ENCODE results near the gene RPL10A.

The RPL10A gene

GRCh38 chr6:35501784-35502183, 33.6 kb downstream of the RPL10A start:
- Histone ChIP-seq H3K79me2 (ENCODE audit: insufficient read depth, low read length) (no peaks in the 10 kb centered on the region), H3K36me3 (ENCODE audit: insufficient read depth, low read length) (no peaks in the 10 kb centered on the region), H3K9ac (ENCODE audit: low read length) (no peak overlapping the region), H3K9me3 (ENCODE audit: low read length) (no peaks in the 10 kb centered on the region), H3K4me1 (ENCODE audit: insufficient read depth, low read length, severe bottlenecking) (peaks cover 10% of the 10 kb centered on the region), H3K9me2 (ENCODE audit: low read depth, low read length) (no peaks in the 10 kb centered on the region), H3F3A (ENCODE audit: insufficient read depth, low read length) (no peaks in the 10 kb centered on the region), H3K4me2 (ENCODE audit: low read length) (no peak overlapping the region), H3K4me3 (ENCODE audit: low read depth, low read length, poor library complexity, severe bottlenecking) (no peak overlapping the region), H3K27me3 (ENCODE audit: insufficient read depth, low read length) (no peaks in the 10 kb centered on the region; the same call in 1 of the 2 replicates), H4K20me1 (ENCODE audit: insufficient read depth, low read length) (no peaks in the 10 kb centered on the region), H3K27ac (ENCODE audit: low read depth, low read length, poor library complexity, severe bottlenecking) (no peak overlapping the region), H2AFZ (ENCODE audit: low read length) (no peak overlapping the region)
- TF ChIP-seq EZH2 (IDR thresholded peaks at IDR 0.05; ENCODE audit: borderline replicate concordance, low read length), result no peak
- TF ChIP-seq CTCF (IDR thresholded peaks at IDR 0.05; ENCODE audit: low read length), result no peak

- no peaks in the 10 kb centered on the region for H3K4me1 ChIP-seq (ENCODE audit: insufficient read depth, low read length, severe bottlenecking)
- no peaks in the 10 kb centered on the region for H3K79me2 ChIP-seq (ENCODE audit: insufficient read depth, low read length)
- no peak overlapping the region for H2AFZ ChIP-seq (ENCODE audit: low read length)
- no peak overlapping the region for H3K4me2 ChIP-seq (ENCODE audit: low read length)
- no peaks in the 10 kb centered on the region for H3K36me3 ChIP-seq (ENCODE audit: insufficient read depth, low read length)
- H3K9ac ChIP-seq (ENCODE audit: low read length), result no peak overlapping the region
- no peaks in the 10 kb centered on the region for H4K20me1 ChIP-seq (ENCODE audit: insufficient read depth, low read length)
- no peaks in the 10 kb centered on the region for H3K9me3 ChIP-seq (ENCODE audit: low read length)
- H3K9me2 ChIP-seq (ENCODE audit: low read depth, low read length), result no peaks in the 10 kb centered on the region
- no peaks in the 10 kb centered on the region for H3F3A ChIP-seq (ENCODE audit: insufficient read depth, low read length)
- H3K27me3 ChIP-seq (ENCODE audit: insufficient read depth, low read length), result peaks cover 6% of the 10 kb centered on the region
- no peak overlapping the region for H3K4me3 ChIP-seq (ENCODE audit: low read depth, low read length, poor library complexity, severe bottlenecking)
- TF ChIP-seq EZH2 (IDR thresholded peaks at IDR 0.05; ENCODE audit: borderline replicate concordance, low read length) (no peak), CTCF (IDR thresholded peaks at IDR 0.05; ENCODE audit: low read length) (no peak)
- no peak overlapping the region for H3K27ac ChIP-seq (ENCODE audit: low read depth, low read length, poor library complexity, severe bottlenecking)
Observed at GRCh38 chr6:35503534-35503933, 35.3 kb downstream of the RPL10A start.

- Histone ChIP-seq H3K4me2 (ENCODE audit: low read length) (no peak overlapping the region), H3K27ac (ENCODE audit: low read depth, low read length, poor library complexity, severe bottlenecking) (no peak overlapping the region), H3K9me2 (ENCODE audit: low read depth, low read length) (no peaks in the 10 kb centered on the region), H2AFZ (ENCODE audit: low read length) (no peak overlapping the region), H4K20me1 (ENCODE audit: insufficient read depth, low read length) (no peaks in the 10 kb centered on the region), H3F3A (ENCODE audit: insufficient read depth, low read length) (no peaks in the 10 kb centered on the region), H3K4me1 (ENCODE audit: insufficient read depth, low read length, severe bottlenecking) (no peaks in the 10 kb centered on the region), H3K4me3 (ENCODE audit: low read depth, low read length, poor library complexity, severe bottlenecking) (no peak overlapping the region), H3K9me3 (ENCODE audit: low read length) (no peaks in the 10 kb centered on the region), H3K27me3 (ENCODE audit: insufficient read depth, low read length) (peaks cover 6% of the 10 kb centered on the region), H3K36me3 (ENCODE audit: insufficient read depth, low read length) (no peaks in the 10 kb centered on the region), H3K79me2 (ENCODE audit: insufficient read depth, low read length) (no peaks in the 10 kb centered on the region), H3K9ac (ENCODE audit: low read length) (no peak overlapping the region)
- no peak for TF ChIP-seq CTCF (IDR thresholded peaks at IDR 0.05; ENCODE audit: low read length)
- no peak for TF ChIP-seq EZH2 (IDR thresholded peaks at IDR 0.05; ENCODE audit: borderline replicate concordance, low read length)
Observed at GRCh38 chr6:35505999-35506412, 37.8 kb downstream of the RPL10A start.

Measured in OCI-LY1 (cell line).